ENCODE measurements around the gene ANKK1.

ANKK1 gene

DNA sequence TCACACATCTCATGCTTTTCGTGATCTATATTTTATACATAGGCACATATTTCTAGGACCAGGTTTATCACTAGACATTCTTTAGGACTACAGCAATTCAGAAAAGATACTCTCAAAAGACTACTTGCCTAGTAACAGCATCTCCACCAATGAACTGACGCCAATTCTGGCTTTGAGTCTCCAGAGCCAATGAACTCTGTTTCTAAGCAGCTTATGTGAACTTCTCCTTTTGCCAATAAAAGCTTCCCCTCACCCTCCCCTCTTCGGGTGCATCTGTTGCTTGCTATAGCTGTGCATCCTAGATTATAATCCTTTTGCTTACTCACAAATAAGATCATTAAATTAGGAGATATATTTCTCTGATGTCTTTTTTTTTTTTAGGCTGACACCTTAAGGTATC lies 11.4 kb upstream of the ANKK1 start:
- TF ChIP-seq, protein P1, sequence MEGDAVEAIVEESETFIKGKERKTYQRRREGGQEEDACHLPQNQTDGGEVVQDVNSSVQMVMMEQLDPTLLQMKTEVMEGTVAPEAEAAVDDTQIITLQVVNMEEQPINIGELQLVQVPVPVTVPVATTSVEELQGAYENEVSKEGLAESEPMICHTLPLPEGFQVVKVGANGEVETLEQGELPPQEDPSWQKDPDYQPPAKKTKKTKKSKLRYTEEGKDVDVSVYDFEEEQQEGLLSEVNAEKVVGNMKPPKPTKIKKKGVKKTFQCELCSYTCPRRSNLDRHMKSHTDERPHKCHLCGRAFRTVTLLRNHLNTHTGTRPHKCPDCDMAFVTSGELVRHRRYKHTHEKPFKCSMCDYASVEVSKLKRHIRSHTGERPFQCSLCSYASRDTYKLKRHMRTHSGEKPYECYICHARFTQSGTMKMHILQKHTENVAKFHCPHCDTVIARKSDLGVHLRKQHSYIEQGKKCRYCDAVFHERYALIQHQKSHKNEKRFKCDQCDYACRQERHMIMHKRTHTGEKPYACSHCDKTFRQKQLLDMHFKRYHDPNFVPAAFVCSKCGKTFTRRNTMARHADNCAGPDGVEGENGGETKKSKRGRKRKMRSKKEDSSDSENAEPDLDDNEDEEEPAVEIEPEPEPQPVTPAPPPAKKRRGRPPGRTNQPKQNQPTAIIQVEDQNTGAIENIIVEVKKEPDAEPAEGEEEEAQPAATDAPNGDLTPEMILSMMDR (IDR thresholded peaks at IDR 0.05; ENCODE audit: control insufficient read depth, extremely low read depth, insufficient read depth): no peak
- DNase-seq (ENCODE audit: low read depth): peak; percentile 21
- H3K4me3 ChIP-seq (ENCODE audit: low read depth, low read length): no peak overlapping the region

DNA sequence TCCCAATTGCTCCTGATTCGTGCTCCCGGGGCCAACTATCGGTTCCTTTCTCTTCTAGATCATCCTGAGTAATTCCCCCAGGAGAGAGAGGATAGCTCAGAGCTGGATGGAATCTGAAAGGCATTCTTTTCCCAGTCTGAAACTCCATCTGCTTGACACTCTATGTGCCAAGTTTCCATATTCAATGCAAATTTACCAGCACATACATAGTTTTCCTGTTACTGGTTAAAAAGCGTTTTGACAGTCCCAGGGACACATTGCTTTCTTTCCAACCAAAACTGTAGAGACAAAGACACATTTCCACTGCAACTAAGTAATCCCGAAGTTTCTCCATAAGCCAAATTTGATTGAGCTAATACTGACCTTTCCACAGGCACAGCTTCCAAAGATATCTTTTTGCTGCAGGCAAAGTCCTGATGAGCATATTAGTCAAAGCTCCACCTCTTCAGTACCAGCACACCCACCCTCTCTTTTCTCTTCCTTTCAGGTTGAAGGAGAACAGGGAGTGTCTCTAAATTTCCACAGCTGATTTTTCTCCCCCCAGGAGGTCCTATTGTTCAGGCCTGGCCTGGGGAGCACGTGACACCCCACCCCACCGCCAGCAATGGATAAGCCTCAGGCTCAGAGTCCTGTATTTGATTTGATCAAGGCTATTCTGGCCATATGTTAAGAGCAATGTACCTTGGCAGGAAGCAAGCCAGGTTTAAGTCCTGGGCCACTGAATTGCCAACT lies 9.7 kb upstream of the ANKK1 start:
- no peak for DNase-seq (ENCODE audit: low read depth)
- H3K4me3 ChIP-seq (ENCODE audit: low read depth, low read length): no peak overlapping the region
- TF ChIP-seq, protein P1 (IDR thresholded peaks at IDR 0.05; ENCODE audit: control insufficient read depth, extremely low read depth, insufficient read depth): no peak

DNA sequence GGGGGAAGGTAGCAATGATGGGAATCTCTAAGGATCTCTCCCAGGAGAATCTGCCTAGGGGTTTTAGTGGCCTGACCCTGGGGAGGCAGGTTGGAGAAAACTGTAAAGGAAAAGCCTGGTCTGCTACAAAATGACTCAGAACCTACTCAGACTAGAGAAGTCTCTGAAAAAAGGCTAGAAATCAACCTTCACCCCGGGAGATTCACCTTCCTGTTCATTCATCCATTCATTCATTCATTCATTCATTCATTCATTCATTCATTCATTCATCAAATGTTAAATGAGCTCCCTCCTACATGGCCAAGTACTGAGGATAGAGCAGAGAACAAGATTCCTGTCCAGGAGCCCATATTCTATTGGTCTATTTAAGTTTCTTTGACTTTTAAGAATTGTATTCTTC lies 8.9 kb upstream of the ANKK1 start:
- DNase-seq (ENCODE audit: low read depth): no peak
- TF ChIP-seq, protein P1 (IDR thresholded peaks at IDR 0.05; ENCODE audit: control insufficient read depth, extremely low read depth, insufficient read depth): no peak

DNA sequence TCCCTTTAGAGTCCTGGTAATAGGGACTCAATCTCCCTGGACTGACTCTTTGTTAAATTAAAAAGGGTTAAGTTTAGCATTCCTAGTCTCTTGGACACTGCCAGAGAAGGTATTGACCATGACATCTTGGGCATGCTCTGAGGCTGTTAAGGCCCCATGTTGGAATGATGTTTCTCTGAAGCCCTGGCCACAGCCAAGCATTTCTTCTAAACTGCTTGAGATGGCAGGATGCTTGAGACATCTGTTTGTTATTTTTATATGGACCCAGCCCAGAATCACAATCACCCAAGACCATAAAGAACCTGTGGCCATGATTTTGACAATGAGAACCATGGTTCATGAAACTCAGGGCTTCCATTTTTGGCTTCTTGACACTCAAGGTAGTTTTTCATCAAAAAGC lies 5.5 kb upstream of the ANKK1 start:
- H3K4me3 ChIP-seq (ENCODE audit: low read depth, low read length): no peak overlapping the region
- TF ChIP-seq, protein P1 (IDR thresholded peaks at IDR 0.05; ENCODE audit: control insufficient read depth, extremely low read depth, insufficient read depth): no peak
- DNase-seq (ENCODE audit: low read depth): no peak

More for the DNA sequence above, 8.9 kb upstream of the ANKK1 start:
- H3K4me3 ChIP-seq (ENCODE audit: low read depth, low read length): no peak overlapping the region

DNA sequence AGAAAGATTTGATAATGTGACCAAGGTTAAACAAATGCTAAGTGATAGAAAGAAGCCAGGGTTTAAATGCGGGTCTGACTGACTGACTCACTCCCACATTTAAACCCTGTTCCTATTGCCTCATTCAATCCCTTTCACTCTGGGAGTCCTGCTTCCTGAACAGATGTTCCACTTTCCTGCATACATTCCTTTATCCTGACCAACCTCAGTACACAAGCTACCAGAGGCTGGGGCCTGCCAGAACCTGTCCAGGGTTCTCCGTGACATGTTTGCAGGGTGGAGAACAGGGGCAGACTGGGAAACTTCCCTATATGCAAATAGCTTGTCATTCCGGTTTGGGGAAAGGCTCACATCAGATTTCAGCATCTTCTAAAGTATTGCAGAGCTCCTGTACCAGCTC lies 3.0 kb upstream of the ANKK1 start:
- TF ChIP-seq, protein P1 (IDR thresholded peaks at IDR 0.05; ENCODE audit: control insufficient read depth, extremely low read depth, insufficient read depth): no peak
- DNase-seq (ENCODE audit: low read depth): peak; percentile 38
- H3K4me3 ChIP-seq (ENCODE audit: low read depth, low read length): no peak overlapping the region

DNA sequence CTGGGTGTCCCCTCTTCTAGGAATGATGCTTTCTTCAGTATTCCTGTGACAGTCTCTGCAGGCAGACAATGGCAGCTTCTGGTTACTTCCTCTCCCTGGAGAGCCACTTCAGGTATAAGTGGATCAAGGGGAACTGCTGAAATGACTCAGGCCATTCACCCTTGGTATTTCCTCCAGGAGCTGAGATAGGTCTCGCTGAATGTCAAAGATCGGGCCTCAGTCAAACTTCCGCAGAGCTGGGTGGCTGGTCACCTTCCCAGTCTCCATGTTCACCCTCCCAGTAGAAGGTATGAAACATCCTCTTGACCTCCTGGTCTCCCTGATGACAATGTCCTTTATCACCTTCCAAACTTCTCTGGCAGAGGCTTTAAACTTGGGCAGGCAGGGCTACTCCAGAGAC lies 1.8 kb upstream of the ANKK1 start:
- DNase-seq (ENCODE audit: low read depth): no peak
- TF ChIP-seq, protein P1 (IDR thresholded peaks at IDR 0.05; ENCODE audit: control insufficient read depth, extremely low read depth, insufficient read depth): no peak
- H3K4me3 ChIP-seq (ENCODE audit: low read depth, low read length): no peak overlapping the region

DNA sequence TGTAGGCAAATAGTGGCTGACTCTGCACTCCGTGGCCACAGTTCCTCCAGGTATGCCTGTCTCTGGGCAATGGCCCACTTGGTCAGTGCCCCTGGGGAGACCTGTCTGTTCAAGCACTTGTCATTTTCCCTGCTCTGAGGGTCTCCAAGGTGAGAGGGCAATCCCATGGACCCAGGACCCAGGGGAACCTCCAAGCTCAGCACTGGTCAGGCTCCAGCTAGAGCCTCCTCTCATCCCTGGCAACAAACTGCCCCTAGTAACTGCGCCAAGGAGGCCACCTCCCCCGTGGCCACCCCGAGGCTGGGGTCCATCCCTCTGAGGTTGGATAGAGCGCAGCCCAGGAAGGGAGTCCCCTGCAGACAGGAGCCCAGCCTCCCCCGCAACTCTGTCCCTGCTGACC lies 713 bp upstream of the ANKK1 start:
- H3K4me3 ChIP-seq (ENCODE audit: low read depth, low read length): no peak overlapping the region
- TF ChIP-seq, protein P1 (IDR thresholded peaks at IDR 0.05; ENCODE audit: control insufficient read depth, extremely low read depth, insufficient read depth): no peak
- DNase-seq (ENCODE audit: low read depth): no peak
